WI38 (cell line): Measurements from ENCODE around the gene ANKRD11.
"Not testable (repeated sequence)": the region's sequence is repeated elsewhere in the genome, so short reads cannot be mapped to it uniquely, and the experiment has no call there.

ENCODE experiments used
- H3K4me3 ChIP-seq: 2 replicates; pipeline ENCODE4 v1.5.1; 2011; ENCODE audit warnings: low read depth, mild to moderate bottlenecking, control low read depth, low read length
- CTCF ChIP-seq: IDR thresholded peaks from 2 replicates; pipeline ENCODE4 v1.5.1; 2012; ENCODE audit warnings: low read depth, mild to moderate bottlenecking, control low read depth, low read length

ANKRD11 gene

GRCh38 chr16:89443727-89444084, 46.7 kb downstream of the ANKRD11 start:
- no peak overlapping the region for H3K4me3 ChIP-seq
- no peak for TF ChIP-seq CTCF

DNA sequence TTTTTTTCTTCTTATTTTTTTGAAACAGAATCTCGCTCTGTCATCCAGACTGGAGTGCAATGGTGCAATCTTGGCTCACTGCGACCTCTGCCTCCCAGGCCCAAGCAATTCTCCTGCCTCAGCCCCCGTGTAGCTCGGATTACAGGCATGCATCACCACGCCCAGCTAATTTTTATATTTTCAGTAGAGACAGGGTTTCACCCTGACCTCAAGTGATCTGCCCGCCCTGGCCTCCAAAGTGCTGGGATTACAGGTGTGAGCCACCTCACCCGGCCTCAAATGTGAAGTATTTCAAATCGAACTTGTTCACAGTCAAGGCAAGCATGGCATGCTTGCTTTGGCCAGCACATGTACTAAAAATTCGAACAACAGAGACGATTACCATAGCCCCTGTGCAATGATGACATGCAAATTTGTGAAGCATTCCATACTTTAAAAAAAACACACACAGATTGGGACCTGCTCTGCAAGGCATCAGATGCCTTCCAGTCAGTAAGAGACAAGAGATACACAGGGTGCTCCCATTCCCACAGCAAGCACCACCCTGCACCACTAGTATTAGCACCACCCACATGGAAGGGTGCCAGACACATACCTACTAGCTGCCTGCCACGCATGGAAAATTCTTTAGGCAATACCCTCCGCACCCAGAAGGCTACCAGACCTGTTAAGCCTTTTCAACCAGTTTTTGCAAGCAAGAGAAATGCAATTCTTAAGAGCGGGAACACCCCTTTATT, 47.2 kb downstream of the ANKRD11 start:
- no peak overlapping the region for H3K4me3 ChIP-seq
- no peak for TF ChIP-seq CTCF

DNA sequence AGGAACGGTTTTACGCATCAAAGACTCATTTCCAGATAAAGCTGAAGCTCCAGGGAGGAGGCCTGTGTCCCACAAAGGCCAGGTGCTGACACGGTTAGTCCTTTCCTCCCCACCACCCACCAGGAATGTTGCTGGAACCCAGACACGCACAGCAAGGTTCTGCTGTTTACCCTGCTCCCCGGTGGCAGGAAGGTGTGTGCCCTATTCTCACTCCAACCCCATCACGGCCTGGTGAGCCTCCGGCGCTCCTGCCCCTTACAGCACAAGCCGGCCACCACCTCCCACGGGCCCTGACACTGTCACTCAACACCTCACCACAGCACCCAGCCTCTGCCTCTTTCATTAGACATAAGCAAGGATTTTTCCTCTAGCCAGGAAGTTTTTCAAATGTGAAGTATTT, 47.8 kb downstream of the ANKRD11 start:
- no peak for TF ChIP-seq CTCF
- H3K4me3 ChIP-seq = no peak overlapping the region

DNA sequence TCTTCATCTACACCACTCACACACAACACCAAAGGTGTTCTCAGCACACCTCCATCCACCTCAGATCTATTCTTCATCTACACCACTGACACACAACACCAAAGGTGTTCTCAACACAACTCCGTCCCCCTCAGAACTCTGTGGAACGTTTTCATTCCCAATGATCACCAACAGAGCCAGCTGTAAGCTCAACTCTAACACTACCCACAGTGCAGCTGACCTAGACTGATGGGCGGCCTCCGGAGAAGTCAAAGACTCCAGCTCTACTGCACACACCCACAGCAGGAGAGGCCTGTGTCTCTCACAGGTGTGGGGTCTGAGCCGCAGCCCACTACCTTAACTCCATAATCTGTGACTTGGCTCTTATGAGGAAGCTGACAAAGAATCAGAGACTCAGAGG, 50.7 kb downstream of the ANKRD11 start:
- TF ChIP-seq CTCF = no peak
- no peak overlapping the region for H3K4me3 ChIP-seq

- H3K4me3 ChIP-seq = no peak overlapping the region
- TF ChIP-seq CTCF = no peak
These were observed 52.4 kb downstream of the ANKRD11 start for GRCh38 chr16:89437991-89438390.

DNA sequence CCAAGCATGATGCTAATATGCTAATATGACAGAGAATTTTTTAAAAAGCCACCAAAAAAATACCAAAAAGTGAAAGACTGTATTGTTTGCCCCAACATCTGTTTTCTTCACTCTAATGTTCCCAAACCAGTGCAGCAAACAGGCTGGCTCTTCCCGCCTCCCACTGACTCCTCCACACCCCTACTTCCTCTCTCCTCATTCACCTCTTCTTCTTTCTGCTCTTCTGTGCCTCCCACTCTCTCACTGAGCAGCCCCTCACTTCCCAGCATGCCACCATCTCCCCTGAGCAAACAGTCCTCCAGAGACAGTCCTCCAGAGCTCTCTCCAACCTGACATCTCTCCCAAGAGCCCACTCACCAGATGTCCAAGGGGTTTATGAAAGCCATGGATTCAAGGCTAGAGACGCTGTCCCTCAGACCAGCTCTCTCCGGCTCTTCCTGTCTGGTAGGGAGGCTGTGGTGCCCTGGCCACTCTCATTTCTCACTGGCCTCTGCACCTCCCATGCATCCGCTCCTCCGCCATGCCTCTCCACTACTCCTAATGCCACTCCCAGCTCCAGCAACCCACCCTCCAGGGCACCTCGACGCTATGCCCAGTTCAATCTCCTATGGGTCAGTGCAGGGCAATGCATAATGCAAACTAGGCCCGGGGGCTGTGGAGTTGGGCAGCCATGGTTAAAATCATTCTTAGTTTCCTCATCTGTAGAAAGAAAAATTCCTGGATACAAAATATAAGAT, 52.9 kb downstream of the ANKRD11 start:
- H3K4me3 ChIP-seq = no peak overlapping the region
- TF ChIP-seq CTCF = no peak

DNA sequence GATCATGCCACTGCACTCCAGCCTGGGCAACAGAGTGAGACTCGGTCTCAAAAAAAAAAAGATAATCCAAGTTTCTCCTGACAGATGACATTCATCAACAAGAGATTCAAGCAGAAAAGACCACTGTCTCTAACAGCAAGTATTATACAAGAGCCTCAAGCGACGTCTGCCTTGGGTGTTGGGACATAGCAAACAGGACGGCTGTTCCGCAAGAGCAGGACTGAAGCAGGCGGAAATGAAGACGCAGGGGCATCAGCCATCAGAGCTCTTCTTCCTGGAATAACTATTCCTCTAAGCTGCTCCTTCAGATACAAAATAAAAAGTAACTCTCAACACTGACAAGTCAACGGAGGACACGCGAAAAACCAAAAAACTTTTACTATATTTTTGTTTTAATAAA, 54.0 kb downstream of the ANKRD11 start:
- no peak overlapping the region for H3K4me3 ChIP-seq
- no peak for TF ChIP-seq CTCF

DNA sequence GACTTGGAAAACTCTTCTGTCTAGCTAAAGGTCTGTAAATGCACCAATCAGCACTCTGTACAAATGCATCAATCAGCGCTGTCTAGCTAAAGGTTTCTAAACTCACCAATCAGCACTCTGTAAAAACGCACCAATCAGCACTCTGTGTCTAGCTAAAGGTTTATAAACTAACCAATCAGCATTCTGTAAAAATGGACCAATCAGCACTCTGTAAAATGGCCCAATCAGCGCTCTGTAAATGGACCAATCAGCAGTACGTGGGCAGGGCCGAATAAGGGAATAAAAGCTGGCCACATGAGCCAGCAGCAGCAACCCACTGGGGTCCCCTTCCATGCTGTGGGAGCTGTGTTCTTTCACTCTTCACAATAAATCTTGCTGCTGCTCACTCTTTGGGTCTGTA, 55.3 kb downstream of the ANKRD11 start:
- not testable (repeated sequence) for H3K4me3 ChIP-seq
